Bronchial epithelial cell (primary cell): ENCODE measurements around the gene PPIL4. TPM values are rescaled to one million over a fixed set of nuclear protein-coding genes. Genes with fewer than 3 reads are reported as not detected.

Experiments
- DNase-seq: peaks from one replicate; pipeline ENCODE4 v3.0.0-alpha.2; 2010; ENCODE audit warnings: low read depth
- FAIRE-seq: peaks from 2 replicates; lab custom pipeline; 2011; peaks lifted over from hg19 to GRCh38; lab: Jason Lieb, UNC
- H3K27me3 ChIP-seq: 2 replicates; pipeline ENCODE4 v1.5.1; 2011; ENCODE audit warnings: low read length; ENCODE audit not compliant: control insufficient read depth, insufficient read depth
- H3K36me3 ChIP-seq: 2 replicates; pipeline ENCODE4 v1.5.1; 2011; ENCODE audit warnings: low read length; ENCODE audit not compliant: control insufficient read depth, insufficient read depth
- H3K4me3 ChIP-seq: 2 replicates; pipeline ENCODE4 v1.5.1; 2011; ENCODE audit warnings: mild to moderate bottlenecking, low read depth, low read length, control low read depth
- total RNA-seq: library from RNA; depleted of rRNA; stranded (reverse); fragments of >200 nt; gene quantifications from 2 replicates; pipeline ENCODE4 v1.2.1, GENCODE V29; 2014
- TF ChIP-seq, protein P1 (sequence below): IDR thresholded peaks from 2 replicates; pipeline ENCODE4 v1.5.1; 2011; ENCODE audit warnings: mild to moderate bottlenecking, moderate library complexity, low read length, control low read depth, inconsistent platforms; ENCODE audit not compliant: insufficient read depth, severe bottlenecking

The PPIL4 gene
- total RNA-seq, 1 donor from 2014 or later = 19.7 TPM

DNA sequence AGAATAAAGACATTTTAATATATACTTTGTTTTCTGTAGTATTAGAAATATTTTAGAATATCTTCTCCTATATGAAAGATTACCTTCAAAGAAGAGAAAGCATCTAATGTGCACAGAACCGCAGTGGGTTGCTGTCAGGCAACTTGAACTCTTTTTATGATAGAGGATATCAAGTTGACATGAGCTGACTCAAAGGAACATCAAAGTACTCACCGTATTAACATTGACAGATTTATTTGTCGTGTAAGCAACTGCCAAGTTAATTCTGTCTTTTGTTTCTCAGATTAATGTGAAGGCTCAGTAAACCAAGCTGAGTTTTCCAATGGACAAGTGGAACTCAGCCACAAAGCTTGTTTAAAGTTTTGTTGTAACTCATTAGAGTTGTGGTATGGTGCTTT, 18.1 kb upstream of the PPIL4 start:
- DNase-seq = no peak
- H3K4me3 ChIP-seq = no peak overlapping the region
- FAIRE-seq = no peak
- H3K27me3 ChIP-seq = no peaks in the 10 kb centered on the region
- TF ChIP-seq, protein P1, sequence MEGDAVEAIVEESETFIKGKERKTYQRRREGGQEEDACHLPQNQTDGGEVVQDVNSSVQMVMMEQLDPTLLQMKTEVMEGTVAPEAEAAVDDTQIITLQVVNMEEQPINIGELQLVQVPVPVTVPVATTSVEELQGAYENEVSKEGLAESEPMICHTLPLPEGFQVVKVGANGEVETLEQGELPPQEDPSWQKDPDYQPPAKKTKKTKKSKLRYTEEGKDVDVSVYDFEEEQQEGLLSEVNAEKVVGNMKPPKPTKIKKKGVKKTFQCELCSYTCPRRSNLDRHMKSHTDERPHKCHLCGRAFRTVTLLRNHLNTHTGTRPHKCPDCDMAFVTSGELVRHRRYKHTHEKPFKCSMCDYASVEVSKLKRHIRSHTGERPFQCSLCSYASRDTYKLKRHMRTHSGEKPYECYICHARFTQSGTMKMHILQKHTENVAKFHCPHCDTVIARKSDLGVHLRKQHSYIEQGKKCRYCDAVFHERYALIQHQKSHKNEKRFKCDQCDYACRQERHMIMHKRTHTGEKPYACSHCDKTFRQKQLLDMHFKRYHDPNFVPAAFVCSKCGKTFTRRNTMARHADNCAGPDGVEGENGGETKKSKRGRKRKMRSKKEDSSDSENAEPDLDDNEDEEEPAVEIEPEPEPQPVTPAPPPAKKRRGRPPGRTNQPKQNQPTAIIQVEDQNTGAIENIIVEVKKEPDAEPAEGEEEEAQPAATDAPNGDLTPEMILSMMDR = no peak
- no peaks in the 10 kb centered on the region for H3K36me3 ChIP-seq

DNA sequence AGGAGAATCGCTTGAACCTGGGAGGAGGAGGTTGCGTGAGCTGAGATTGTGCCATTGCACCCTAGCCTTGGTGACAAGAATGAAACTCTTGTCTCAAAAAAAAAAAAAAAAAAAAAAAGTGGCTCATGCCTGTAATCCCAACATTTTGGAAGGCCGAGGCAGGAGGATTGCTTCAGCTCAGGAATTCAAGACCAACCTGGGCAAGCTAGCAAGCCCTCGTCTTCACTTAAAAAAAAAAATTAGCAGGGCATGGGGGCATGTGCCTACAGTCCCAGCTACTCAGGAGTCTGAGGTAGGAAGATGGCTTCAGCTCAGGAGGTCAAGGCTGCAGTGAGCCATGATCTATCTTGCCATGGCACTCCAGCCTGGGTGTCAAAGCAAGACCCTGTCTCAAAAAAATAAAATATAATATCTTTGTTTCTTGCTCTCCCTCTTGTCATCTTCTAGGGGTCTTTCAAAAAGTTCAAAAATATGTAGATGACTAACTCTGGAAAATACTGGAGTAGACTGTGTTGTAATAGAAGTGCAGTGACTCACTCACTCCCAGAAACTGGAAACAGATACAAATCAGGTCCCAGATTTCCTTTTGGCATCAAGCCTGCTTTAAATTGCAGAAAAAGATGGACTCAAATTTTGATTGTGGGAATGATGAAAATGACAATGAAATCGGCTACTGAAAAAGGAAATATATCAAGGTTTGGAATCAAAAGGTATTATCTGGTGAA, 17.5 kb upstream of the PPIL4 start:
- DNase-seq (peak; percentile 89), FAIRE-seq (no peak)
- H3K27me3 ChIP-seq = no peaks in the 10 kb centered on the region
- no peaks in the 10 kb centered on the region for H3K36me3 ChIP-seq
- TF ChIP-seq, protein P1 = no peak
- H3K4me3 ChIP-seq = no peak overlapping the region

DNA sequence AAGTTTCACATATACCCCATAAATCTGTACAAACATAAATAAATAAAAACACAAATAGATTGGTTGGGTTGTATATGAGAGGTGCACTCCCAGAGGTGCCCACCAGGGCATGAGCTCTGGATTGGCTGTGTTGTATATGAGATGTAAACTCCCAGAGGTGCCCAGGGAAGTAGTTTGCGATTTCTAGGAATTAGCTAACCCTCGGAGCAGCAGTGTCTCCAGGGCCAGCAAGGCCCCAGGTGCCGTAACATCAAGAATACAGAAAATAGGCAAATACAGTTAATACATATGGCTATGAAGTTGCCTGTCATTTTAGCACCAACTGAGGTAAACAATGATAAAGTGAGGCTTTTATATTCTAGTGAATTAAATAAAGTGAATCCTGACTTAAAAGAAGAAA, 14.9 kb upstream of the PPIL4 start:
- FAIRE-seq = no peak
- Histone ChIP-seq H3K4me3 (no peak overlapping the region), H3K36me3 (no peaks in the 10 kb centered on the region), H3K27me3 (no peaks in the 10 kb centered on the region)
- DNase-seq = no peak
- TF ChIP-seq, protein P1 = peak; percentile 47

DNA sequence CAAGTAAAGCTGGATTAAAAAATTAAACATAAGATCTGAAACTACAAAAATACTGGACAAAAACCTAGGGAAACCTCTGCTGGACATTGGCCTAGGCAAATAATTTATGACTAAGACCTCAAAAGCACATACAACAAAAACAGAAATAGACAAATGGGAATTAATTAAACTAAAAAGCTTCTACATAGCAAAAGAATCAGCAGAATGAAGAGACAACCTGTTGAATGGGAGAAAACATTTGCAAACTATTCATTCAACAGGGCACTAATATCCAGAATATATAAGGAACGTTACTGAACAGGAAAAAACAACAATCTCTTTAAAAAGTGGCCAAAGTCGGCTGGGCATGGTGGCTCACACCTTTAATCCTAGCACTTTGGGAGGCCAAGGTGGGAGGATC, 13.5 kb upstream of the PPIL4 start:
- TF ChIP-seq, protein P1 = no peak
- DNase-seq = no peak
- H3K36me3 ChIP-seq = no peaks in the 10 kb centered on the region
- no peaks in the 10 kb centered on the region for H3K27me3 ChIP-seq
- H3K4me3 ChIP-seq = no peak overlapping the region
- FAIRE-seq = no peak

DNA sequence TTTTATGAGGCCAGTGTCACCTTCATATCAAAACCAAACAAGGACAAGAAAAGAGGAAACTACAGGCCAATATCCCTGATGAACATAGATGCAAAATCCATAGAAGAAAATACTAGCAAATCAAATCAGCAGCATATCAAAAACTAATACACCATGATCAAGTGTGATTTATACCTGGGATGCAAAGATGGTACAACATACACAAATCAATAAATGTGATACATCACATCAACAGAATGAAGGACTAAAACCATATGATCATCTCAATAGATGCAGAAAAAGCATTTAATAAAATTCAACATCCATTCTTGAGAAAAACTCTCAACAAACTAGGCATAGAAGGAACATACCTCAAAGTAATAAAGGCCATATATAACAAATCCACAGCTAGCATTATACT, 12.2 kb upstream of the PPIL4 start:
- H3K27me3 ChIP-seq = no peaks in the 10 kb centered on the region
- no peak overlapping the region for H3K4me3 ChIP-seq
- TF ChIP-seq, protein P1 = no peak
- DNase-seq (no peak), FAIRE-seq (no peak)
- H3K36me3 ChIP-seq = no peaks in the 10 kb centered on the region

DNA sequence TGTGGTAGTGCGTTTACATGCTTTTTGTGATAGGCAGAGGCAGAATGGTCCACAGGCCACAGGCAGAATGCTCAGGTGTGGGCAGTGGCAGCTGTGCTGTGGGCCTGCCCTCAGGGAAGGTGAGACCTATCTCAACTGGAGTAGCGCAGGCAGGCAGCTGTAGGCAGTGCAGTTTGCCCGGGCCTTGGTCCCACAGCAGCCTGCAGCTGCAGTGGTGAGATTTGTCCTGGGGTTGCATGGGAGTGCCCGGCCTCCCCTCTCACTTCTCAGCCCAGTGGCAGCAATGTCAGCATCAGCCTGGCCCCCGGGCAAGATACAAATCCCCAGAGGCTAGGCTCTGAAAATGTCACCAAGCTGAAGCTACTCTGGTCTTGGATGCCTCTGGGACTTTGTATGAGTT, 6.1 kb upstream of the PPIL4 start:
- H3K27me3 ChIP-seq = no peaks in the 10 kb centered on the region
- no peak for DNase-seq
- no peak for FAIRE-seq
- TF ChIP-seq, protein P1 = no peak
- no peaks in the 10 kb centered on the region for H3K36me3 ChIP-seq
- H3K4me3 ChIP-seq = no peak overlapping the region
